ENCODE results near the gene TFEC. TPM values are rescaled to one million over a fixed set of nuclear protein-coding genes. Genes with fewer than 3 reads are reported as not detected.
"Not testable (repeated sequence)": the region's sequence is repeated elsewhere in the genome, so short reads cannot be mapped to it uniquely, and the experiment has no call there.

Gene TFEC, protein sequence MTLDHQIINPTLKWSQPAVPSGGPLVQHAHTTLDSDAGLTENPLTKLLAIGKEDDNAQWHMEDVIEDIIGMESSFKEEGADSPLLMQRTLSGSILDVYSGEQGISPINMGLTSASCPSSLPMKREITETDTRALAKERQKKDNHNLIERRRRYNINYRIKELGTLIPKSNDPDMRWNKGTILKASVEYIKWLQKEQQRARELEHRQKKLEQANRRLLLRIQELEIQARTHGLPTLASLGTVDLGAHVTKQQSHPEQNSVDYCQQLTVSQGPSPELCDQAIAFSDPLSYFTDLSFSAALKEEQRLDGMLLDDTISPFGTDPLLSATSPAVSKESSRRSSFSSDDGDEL
- 10 to 100 TPM; 25.6 to 44.0 (median 29.7) TPM for polyA plus RNA-seq (ENCODE audit: insufficient read length in 4 of 4)

DNA sequence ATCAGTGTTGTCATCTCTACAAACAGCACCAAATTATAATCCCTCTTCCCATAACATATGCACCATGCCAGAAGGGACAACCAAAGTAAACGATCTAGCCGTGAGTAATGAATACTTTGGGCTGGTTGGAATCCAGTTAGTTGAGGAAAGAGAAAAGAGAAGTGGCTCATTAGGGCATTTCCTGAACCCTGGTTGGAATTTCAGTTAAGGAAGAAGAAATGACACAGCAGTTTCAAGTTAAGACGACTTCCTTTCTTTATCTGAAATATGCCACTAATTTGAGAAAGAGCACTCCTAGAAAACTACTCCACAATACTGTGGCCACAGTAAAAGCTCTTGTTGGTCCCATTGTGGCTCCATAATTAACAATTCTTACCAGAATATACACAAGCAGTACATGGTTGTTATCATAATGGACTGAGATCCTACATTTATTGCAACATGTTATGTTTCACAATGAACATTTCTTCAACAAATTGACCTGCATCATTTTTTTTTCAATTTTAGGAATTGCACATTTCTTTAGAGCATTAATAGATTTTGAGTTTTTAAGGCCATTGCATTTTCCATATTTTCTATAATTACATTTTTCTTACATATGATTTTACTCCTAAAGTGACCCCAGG is at the start of gene TFEC:
TSS of gene TFEC (minus strand) at position 113 of the 626 bp plus-strand sequence. CDS start 46,322 bp downstream, outside the sequence.
- no peak for DNase-seq (ENCODE audit: low read depth in 4 of 4, low spot score in 3 of 4)

DNA sequence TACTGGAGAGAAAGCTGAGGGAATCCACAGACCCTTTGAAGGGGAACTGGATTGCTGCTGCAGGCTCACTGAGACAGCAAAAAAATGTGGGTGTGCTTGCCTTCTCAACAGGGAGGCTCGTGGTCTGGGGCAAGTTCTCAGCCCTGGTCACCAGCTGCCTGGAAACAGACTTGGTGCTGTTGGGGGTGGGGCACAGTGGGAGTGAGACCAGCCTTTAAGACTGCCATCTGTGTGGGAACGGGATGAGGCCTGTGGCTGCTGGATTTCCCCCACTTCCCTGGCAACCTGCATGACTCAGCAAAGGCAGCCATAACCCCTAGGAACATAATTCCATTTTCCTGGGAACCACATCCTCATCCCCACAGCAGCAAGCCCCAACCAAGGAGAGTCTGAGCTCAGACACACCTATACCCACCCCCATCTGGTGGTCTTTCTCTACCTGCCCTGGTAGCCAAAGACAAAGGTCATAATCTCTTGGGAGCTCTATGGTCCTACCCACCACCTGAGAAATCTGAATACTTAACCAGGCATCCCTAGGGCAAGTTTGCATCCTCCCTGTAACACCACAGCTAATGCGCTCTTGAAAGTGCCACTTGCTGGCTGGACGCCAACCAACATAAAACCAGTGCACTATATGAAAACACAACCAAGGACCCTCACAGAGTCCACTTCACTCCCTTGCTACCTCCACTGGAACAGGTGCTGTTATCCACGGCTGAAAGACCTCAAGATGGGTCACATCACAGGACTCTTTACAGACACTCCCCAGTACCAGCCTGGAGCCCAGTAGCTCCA is 45.0 kb upstream of the TFEC start:
- DNase-seq (ENCODE audit: low read depth in 4 of 4, low spot score in 3 of 4) = no peak

DNA sequence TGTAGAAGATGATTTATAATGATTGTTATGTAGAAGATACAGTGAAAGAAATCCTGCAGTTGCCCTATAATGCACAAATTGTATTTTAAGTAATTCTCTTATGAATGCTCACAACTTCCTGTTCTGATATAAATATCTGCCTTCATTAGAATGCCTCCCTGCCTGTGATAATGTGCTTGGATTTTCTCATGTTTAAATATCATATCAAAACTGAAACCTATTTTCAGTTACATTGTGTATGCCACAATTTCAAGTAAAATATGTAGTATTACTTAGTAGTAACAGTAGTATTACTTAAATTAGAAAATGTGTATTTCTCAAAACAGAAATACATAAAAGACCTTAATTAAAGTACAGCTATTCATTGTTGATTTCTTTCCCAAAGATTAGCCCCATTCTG is 41.1 kb upstream of the TFEC start:
- DNase-seq (ENCODE audit: low read depth in 4 of 4, low spot score in 3 of 4) = no peak

DNA sequence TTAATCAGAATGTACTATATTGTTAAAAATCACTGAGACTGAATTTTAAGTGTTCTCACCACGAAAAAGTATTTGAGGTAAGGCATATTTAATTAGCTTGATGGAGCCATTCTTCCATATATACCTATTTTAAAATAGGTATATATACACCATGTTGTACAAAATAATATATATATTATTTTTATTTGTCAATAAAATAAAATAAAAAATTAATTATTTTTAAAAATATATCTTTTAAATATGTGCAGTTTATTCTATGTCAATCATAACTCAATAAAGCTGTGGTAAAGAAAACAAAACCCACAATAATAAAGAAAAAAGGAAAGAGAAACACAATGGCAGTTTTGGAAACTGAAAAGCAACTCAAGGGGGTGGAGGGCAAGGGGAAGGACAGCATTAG is 33.6 kb upstream of the TFEC start:
- no peak for DNase-seq (ENCODE audit: low read depth in 4 of 4, low spot score in 3 of 4)

DNA sequence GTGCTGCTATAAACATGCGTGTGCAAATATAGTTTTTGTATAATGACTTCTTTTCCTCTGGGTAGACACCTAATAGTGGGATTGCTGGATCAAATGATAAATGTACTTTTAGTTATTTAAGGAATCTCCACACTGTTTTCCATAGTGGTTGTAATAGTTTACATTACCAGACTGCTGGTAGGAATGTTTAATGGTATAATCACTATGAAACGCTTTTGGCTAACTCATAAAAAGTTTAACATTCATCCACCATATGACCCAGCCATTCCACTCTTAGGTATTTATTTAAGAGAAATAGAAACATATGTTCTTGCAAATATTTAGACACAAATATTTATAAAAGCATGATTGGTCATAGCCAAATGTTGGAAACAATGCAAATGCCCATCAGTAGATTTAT is 32.1 kb upstream of the TFEC start:
- no peak for DNase-seq (ENCODE audit: low read depth in 4 of 4, low spot score in 3 of 4)

DNA sequence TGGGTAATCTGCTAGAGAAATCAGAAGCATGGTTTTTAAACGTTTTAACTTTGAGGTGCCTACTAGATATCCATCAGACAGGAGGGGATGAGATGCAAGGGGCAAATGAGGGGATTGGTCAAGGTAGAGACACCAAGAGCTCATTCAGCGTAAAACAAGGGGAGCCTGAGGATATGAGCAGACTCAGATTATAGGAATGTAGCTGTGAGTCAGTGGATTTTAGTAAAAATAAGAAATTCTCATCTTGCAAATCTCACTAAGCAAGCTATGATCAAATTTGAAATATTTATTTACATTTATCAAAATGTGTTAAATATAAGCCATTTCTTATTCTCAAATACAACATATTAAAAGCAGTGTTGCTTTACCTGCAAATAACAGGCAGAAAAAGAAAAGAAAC is 21.4 kb upstream of the TFEC start:
- no peak for DNase-seq (ENCODE audit: low read depth in 4 of 4, low spot score in 3 of 4)

DNA sequence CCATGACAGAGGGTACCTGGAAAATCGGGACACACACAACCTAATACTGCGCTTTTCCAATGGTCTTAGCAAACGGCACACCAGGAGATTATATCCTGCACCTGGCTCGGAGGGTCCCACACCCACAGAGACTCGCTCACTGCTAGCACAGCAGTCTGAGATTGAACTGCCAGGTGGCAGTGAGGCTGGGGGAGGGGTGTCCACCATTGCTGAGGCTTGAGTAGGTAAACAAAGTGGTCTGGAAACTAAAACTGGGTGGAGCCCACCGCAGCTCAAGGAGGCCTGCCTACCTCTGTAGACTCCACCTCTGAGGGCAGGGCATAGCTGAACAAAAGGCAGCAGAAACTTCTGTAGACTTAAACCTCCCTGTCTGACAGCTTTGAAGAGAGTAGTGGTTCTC is 16.7 kb upstream of the TFEC start:
- DNase-seq (ENCODE audit: low read depth in 4 of 4, low spot score in 3 of 4) = not testable (repeated sequence)

DNA sequence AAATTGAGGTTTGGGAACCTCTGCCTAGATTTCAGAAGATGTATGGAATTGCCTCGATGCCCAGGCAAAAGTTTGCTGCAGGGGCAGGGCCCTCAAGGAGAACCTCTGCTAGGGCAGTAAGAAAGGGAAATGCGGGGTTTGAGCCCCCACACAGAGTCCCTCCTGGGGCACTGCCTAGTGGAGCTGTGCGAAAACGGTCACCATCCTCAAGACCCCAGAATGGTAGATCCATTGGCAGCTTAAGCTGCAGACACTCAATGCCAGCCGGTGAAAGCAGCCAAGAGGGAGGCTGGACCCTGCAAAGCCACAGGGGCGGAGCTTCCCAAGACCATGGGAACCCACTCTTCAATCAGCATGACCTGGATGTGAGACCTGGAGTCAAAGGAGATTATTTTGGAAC is 15.0 kb upstream of the TFEC start:
- no peak for DNase-seq (ENCODE audit: low read depth in 4 of 4, low spot score in 3 of 4)

DNA sequence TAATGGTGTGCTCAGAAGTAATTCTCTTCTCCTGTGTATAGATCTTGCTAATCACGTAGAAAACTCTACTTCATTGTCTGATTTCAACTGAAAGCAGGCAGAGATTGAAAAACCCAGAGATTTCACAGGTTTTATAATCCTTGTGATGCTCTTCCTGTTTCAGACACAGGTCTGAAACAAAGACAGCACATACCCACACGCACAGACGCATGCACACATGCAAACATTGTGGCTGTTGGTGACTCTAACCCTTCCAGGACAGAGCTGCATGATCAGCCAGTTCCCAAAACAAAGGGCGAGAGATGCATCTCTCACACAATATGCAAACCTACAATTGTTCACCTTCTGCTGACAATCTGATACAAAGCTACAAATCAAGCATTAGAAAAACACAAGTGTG is 11.1 kb upstream of the TFEC start:
- no peak for DNase-seq (ENCODE audit: low read depth in 4 of 4, low spot score in 3 of 4)

DNA sequence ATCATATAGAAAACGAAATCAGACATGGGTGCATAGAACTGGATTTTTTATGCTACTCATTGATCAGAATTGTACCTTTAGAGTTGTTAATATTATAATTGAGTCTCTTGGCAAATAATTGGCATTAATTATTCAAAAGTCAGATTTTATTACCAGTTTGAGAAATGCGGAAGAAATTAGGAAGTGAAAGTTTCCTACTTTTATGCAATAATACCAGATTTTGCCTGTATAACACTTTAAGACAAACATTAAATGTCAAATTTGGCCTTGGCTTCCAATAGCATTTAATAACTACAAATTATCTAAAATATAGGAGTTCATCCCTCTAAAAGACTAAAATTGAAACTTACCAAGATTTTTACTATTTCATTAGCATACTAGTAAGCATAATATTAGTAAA is 6.8 kb upstream of the TFEC start:
- no peak for DNase-seq (ENCODE audit: low read depth in 4 of 4, low spot score in 3 of 4)

DNA sequence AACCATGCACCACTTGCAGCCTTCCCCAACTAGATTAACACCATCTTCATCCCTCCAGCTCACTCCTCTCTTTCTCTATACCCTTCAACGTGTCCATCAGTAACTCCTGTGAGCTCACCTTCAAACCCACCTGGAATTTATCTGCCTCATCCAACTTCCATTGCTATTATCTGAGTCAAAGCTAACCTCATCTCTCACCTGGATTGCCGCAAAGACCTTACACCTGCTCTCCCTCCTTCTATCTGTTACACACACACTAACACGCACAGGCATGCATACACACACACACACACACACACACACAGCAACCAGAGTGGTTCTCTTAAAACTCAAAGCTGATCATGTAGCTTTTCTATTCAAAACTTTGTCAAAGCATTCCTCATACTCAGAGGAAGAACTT is 3.8 kb upstream of the TFEC start:
- no peak for DNase-seq (ENCODE audit: low read depth in 4 of 4, low spot score in 3 of 4)

DNA sequence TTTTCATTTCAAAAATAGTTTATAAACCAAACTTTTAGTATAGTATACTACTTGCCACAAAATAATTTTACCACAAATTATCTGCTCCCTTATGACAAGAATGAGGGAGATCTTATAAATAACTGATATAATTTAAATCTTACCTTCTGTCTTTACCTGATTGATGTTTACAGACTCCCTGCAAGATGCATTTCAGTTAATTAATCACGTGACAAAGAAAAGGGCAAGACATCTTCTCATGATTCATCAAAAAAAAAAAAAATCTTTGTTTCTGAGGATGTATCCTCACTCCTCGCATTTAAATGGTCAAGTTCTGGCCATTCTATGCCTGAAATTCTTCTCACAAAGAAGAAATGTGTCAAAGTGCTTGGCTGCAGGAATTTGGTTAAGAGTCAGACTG is 2.3 kb upstream of the TFEC start:
- no peak for DNase-seq (ENCODE audit: low read depth in 4 of 4, low spot score in 3 of 4)

DNA sequence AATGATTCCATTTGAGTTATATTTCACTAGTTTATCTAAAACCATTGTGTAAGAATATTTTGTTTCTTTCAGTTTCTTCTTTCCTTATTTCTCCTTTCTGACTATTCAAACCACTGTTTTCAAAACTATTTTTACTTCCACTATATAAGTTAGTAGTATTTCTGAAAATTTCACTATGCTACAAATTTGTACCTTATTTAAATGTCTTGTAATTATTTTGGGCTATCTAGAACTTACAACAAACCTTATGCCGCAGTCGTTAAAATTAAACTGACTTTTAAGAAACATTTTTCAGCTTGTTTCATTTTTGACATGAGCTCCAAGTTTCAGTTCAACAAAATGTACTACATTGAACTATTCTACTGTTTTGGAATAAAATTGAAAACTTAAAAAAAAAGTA is 1.8 kb downstream of the TFEC start:
- DNase-seq (ENCODE audit: low read depth in 4 of 4, low spot score in 3 of 4) = no peak

DNA sequence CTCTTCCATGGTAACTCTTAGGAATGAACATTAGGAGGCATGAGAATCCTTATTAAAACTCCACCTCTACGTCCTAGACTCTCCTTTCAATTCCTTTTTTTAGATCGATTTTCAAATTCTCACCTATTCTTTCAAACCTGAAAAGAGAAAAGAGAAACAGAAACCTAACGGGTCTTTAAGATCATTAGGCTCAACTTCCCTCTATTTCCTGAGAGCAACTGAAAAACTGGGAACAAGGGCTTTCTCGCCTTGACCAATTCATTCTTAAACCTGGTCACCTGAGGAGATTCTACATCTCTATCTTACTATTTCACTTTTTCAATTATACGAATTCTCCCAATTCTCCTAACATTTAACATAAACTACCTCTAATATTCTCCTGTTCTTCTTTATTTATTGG is 2.8 kb downstream of the TFEC start:
- no peak for DNase-seq (ENCODE audit: low read depth in 4 of 4, low spot score in 3 of 4)

DNA sequence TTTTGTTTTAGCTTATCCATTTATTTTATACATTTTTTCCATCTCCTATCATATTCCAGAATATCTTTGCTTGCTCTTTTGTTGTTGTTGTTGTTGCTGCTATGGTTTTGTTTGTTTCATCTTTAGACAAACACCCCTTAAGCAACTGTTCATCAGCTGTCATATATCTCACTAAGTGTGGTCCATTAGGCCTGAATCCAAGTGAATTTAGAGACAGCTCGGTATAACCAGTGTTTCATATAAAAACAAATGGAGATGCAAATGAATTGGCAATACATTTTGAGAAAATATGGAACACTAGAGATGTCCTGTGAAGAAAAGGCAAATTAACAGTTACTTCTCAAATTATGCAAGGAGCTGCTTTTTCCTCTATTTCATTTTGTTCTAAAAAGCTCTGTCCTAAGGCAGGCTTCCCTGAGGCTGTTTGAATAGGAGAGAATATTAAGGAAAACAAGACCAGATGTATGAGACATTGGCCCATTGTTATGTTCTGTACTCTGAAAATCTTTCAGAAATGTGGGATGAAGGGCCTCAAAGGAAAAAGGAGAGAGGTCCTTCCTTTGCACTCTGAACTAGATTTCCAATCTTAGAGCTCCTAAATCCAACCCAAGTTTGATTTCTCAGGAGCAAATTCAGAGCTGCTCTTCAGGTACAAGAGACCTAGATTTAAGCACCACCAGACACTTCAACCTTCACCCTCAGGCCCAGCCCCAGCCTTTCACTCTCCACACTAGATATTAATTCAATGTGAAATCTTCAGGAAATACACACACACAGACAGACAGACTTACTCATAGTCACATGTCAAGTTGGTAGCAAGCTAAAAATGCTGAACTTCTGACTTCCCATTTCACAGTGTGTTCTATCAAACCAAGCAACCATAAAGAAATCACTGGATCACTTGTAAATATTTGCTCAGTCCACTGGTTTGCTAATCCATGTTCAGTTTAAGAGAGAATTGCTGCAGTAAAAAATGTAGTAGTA is 5.4 kb downstream of the TFEC start:
- no peak for DNase-seq (ENCODE audit: low read depth in 4 of 4, low spot score in 3 of 4)

DNA sequence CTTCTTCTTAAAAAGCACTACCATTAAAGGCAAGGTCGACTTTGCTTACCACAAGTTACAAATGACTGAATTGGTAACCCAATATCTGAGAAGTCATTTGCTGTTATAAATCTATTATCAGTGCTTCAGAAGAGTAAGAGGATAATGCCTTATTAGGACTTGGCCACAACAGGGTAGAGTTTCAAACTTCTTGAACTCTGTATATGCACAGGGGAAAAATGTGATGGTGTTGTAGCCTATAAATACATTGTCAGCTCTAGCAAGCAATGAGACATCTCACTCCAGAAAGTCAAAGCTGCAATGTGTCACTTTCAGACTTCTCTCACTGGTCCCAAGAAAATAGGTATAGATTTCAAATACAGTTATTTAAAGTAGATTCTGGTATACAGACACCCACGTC is 9.3 kb downstream of the TFEC start:
- DNase-seq (ENCODE audit: low read depth in 4 of 4, low spot score in 3 of 4) = peak in 3 of 4 donors; percentile 4 to 12 (median 5)

DNA sequence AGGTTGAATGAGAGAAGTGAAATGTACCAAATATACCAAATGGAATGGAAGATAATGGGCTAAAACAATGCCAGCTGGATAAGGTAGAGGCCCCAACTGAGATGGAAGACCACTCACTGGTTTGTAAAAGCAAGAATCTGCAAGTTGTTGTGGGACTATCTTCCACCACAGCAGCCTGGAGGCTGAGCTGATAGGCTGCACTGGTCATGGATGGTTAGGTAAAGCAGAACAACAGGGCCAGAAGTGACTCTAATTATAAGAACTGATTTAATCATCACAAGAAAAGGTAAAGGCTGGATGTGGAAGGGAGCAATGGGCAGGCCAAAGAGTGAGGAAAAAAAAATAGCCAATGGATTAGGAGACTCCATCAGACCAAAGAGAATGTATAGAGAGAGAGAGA is 11.8 kb downstream of the TFEC start:
- DNase-seq (ENCODE audit: low read depth in 4 of 4, low spot score in 3 of 4) = no peak

DNA sequence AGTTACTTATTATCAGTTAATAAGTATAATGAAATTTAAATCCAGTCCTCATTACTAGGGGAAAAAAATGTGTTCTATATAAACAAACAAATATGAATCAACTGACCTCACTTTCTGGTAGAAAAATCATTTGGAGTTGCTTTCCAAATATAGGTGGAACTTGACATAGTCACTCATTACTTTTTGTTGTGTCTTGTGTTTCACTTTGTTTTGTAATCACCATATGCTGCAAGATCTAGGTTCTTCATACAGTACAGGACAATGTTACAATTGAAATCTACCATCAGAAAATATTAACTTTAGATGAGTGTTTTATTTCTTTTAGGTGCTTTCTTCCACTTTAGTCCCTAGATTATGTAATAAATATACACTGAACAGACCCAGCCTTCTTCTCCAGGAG is 16.9 kb downstream of the TFEC start:
- no peak for DNase-seq (ENCODE audit: low read depth in 4 of 4, low spot score in 3 of 4)

DNA sequence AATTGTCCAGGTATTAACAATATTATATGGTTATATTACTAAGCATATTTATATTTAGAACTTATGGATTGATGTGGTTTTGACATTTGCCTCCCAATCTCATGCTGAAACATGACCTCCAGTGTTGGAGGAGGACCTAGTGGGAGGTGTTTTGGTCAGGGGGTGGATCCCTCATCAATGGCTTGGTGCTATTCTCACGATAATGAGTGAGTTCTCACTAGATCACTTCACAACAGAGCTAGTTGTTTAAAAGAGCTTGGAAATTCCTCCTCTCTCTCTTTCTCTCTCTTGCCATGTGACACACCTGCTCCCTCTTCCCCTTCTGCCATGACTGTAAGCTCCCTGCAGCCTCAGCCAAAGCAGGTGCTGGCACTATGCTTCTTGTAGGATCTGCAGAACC is 19.0 kb downstream of the TFEC start:
- no peak for DNase-seq (ENCODE audit: low read depth in 4 of 4, low spot score in 3 of 4)

DNA sequence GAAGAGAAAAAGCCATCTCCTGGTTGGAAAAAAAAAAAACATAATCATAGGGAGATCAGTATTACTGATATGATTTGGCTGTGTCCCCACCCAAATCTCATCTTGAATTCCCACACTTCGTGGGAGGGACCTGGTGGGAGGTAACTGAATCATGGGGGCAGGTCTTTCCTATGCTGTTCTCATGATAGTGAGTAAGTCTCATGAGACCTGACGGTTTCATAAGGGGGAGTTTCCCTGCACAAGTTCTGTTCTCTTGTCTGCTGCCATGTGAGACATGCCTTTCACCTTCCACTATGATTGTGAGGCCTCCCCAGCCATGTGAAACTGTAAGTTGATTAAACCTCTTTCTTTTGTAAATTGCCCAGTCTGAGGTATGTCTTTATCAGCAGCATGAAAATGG is 25.8 kb downstream of the TFEC start:
- DNase-seq (ENCODE audit: low read depth in 4 of 4, low spot score in 3 of 4) = not testable (repeated sequence)
